ENCODE data around the gene PFN1.
"Not testable (repeated sequence)": the region's sequence is repeated elsewhere in the genome, so short reads cannot be mapped to it uniquely, and the experiment has no call there.

Gene PFN1

DNA sequence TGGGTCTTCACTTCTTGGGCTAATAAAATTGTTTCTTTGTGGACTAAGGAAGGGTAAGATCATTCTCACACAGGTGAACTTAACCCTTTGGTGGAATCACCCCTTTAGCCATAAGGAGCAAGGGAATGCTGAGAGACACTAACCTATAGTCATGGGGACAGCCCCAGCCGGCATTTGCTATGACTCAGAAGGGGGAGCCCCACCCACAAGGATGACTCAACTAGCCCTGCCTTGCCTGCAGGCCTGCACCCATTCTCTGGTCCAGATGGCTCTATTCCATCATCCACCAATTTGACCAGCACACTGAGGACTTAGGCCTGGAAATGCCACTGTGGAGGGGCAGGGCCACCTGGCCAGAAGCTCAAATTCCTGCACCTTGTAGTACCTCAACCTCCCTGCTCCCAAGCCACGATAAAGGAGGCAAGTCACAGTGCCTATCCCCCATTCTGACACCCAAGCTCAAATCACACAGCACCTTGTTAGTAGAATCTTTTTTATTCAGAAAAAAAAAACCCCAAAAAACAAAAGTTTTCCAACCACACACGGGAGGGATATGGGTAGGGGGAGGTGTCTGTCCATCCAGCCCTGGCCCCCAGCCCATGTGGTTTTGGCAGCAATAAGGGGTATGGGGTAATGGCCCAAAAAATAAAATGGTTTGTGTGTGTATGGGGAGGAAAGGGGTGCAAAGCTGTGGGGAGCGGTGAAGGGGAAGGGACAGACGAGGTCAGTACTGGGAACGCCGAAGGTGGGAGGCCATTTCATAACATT lies 3.0 kb downstream of the PFN1 start:
- peak; percentile 83 for DNase-seq

GRCh38 chr17:4944554-4945175 lies 3.7 kb downstream of the PFN1 start:
- DNase-seq: peak; percentile 45

DNA sequence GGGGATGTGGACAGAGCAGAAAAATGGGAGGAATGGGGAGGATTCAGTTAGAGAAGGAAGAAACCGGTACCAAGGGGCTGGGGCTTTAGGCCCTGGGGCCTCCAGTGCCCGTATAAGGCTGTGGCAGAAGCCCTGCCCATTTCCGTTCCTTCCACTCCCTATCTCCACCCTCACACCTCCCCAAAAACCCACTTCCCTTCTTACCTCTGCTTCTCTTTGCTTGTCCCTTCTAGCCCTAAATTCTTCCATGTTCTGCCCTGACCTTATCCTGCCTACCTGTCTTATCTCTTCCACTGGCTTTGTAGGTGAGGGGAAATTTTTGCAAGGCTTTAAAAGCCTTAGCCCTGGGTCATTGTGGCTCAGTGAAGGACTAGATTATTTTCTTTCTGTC lies 4.2 kb downstream of the PFN1 start:
- DNase-seq: peak; percentile 59

- no peak for DNase-seq
Observed at GRCh38 chr17:4942760-4943508, 5.4 kb downstream of the PFN1 start.

DNA sequence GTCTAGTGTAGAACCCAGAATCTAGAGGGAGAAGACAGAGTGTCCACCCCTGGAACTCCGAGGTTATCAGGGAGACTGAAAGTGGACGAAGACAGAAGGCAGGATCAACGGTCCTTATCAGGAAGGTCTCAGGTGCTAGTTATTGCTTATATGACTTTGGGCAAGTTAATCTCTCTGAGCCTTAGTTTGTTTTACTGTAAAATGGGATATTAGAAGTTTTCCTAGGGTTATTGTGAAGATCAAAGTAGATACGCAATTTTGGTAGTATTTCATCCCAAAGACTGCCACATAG lies 7.1 kb downstream of the PFN1 start:
- DNase-seq: no peak

GRCh38 chr17:4940555-4941318 lies 7.6 kb downstream of the PFN1 start:
- DNase-seq: peak; percentile 54

GRCh38 chr17:4939796-4940554 lies 8.4 kb downstream of the PFN1 start, which contains the start of the genes RNF167 and SLC25A11:
Gene RNF167 (plus strand): TSS chr17:4940268. CDS start chr17:4940910, 642 bp downstream.
Gene SLC25A11 (minus strand): TSS chr17:4940046. CDS start chr17:4939910, 136 bp downstream.
- DNase-seq: peak; percentile 93

DNA sequence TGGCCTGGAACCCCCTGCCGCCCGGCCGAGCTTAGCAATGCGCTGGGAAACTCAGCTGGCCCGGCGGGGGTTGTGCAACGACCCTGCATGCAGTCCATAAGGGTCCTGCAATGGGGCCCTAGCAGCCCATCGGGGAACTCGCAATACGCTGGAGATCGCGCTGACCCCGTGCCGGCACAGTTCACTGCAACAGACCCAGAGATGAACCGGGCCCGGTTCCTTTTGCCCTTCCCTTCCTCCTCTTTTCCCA lies 8.9 kb downstream of the PFN1 start:
- no peak for DNase-seq

DNA sequence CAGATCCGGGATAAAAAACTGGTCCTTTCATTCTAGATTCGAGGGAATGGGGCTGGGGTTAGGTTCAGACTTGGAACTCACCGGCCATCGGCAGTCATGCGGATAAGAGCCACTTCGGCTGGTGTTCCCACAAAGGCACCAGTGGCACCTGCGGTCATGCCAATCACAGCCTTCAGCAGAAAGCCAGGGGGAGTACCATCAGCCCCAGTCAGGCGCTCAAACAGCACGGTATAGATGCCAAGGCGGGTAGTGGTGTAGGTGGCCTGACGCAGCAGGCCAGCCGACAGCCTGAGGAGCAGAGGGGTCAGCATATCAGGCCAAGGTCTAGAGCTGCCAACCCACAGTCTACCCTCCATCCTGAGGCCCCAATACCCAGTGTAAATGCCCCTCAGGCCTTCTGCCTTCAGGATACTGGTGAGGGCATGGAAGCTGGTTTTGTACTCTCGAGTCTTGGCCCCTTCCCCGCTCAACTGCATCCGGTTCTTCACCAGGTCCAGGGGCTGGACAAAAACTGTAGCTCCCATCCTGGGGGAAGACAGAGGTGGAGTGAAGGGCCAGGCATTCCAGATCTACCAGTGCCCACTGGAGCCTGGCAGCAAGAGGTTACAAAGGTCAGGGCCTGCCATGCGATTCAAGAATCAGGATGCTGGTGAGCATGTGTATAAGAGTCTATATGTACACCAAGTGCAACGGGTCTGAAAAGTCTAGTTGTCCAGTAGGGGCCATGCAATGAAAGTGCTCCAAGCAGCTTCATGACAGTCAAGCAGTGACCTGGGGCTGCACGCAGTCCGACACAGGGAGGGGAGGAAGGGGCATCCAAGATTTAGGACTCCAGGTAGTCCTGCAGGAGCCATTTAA lies 9.4 kb downstream of the PFN1 start:
- no peak for DNase-seq

- no peak for DNase-seq
Observed at GRCh38 chr17:4938069-4938491, 10.2 kb downstream of the PFN1 start.

DNA sequence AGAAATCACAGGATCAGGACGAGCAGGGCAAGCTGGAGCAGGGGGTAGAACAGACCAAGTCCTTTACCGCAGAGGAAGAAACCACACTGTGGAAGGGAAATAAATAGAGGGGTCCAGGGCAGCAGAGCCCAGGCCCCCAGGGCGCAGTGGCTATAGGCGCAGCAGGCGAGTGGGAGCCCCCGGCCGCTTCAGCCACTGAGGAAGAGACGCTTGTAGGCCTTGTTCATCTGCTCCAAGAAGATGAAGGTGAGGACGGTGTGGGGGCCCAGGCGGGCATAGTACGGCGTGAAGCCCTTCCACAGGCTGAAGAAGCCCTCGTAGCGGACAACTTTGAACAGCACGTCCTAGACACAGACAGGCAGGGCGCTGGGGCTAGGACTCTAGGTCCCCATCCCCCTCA lies 10.8 kb downstream of the PFN1 start:
- no peak for DNase-seq

- DNase-seq: no peak
Observed at GRCh38 chr17:4936436-4936835, 11.9 kb downstream of the PFN1 start.

DNA sequence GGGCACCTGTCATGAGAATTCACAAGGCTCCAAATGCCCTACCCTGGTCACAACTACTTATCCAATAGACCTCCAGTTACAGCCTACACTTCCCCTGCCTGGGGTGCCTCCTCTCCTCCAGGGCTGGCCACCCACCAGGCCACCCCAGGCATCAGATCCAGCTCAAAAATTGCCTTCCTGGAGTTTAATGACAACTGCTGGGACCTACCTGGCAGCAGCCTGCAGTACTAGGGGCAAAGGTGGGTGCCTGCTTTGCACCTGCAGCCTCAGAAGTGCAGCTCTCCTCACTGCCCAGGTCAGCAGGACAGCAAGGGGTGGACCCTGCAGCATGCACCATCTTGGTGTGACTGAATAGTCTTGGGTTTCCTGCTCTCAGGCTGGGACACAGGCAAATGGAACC lies 12.7 kb downstream of the PFN1 start:
- DNase-seq: no peak

DNA sequence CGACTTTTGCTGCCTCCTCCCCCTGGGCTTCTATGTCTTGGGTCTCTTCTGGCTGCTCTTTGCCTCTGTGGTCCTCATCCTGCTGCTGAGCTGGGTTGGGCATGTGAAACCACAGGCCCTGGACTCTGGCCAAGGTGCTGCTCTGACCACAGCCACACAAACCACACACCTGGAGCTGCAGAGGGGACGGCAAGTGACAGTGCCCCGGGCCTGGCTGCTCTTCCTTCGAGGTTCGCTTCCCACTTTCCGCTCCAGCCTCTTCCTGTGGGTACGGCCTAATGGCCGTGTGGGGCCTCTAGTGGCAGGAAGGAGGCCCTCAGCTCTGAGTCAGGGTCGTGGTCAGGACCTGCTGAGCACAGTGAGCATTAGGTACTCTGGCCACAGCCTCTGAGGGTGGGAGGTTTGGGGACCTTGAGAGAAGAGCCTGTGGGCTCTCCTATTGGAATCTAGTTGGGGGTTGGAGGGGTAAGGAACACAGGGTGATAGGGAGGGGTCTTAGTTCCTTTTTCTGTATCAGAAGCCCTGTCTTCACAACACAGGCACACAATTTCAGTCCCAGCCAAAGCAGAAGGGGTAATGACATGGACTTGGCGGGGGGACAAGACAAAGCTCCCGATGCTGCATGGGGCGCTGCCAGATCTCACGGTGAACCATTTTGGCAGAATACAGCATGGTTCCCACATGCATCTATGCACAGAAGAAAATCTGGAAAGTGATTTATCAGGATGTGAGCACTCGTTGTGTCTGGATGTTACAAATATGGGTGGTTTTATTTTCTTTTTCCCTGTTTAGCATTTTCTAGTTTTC lies 14.0 kb downstream of the PFN1 start:
- DNase-seq: peak; percentile 46

DNA sequence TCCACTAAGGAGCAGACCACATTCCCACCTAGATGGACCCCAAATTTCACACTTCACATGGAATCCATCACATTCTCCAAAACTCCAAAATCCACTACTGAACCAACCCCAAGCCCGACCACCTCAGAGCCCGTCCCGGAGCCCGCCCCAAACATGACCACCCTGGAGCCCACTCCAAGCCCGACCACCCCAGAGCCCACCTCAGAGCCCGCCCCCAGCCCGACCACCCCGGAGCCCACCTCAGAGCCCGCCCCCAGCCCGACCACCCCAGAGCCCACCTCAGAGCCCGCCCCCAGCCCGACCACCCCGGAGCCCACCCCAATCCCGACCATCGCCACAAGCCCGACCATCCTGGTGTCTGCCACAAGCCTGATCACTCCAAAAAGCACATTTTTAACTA lies 14.7 kb downstream of the PFN1 start:
- DNase-seq: no peak

DNA sequence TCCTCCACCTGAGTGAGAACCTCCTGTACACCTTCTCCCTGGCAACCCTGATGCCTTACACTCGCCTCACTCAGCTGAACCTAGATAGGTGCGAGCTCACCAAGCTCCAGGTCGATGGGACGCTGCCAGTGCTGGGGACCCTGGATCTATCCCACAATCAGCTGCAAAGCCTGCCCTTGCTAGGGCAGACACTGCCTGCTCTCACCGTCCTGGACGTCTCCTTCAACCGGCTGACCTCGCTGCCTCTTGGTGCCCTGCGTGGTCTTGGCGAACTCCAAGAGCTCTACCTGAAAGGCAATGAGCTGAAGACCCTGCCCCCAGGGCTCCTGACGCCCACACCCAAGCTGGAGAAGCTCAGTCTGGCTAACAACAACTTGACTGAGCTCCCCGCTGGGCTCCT lies 15.6 kb downstream of the PFN1 start:
- DNase-seq: no peak

DNA sequence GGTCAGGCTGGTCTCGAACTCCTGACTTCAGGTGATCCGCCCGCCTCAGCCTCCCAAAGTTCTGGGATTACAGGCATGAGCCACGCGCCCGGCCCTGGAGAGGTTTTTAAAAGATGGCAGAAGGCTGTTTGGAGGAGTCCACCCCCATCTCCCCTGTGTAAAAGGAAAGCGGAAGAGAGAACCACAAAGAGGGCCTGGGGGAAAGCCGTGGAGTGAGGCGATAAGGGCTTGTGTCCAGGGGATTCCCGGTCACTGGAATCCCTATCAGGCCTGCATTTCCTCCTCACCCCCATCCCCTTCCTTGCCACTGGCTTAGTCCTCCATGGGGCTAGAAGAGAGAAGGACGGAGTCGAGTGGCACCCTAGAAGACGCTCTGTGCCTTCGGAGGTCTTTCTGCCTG lies 16.4 kb downstream of the PFN1 start, which contains the start of gene GP1BA:
Gene GP1BA, plus strand, starts transcription at position 315 of the 400 bp plus-strand sequence. CDS start 328 bp downstream, outside the sequence.
- no peak for DNase-seq

DNA sequence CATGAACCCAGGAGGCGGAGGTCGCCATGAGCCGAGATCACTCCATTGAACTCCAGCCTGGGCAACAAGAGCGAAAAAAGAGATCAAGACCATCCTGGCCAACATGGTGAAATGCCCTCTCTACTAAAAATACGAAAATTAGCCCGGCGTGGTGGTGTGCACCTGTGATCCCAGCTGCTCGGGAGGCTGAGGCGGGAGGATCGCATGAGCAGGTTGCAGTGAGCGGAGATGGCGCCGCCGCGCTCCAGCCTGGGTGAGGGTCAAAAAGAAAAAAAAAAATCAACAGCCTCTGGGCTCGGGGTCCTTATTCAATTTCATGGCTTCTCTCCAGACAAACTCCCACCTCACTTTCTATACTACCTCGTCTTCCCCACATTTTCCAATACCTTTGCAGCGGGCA lies 19.4 kb downstream of the PFN1 start:
- no peak for DNase-seq

- not testable (repeated sequence) for DNase-seq
Observed at GRCh38 chr17:4926577-4927335, 21.6 kb downstream of the PFN1 start.

DNA sequence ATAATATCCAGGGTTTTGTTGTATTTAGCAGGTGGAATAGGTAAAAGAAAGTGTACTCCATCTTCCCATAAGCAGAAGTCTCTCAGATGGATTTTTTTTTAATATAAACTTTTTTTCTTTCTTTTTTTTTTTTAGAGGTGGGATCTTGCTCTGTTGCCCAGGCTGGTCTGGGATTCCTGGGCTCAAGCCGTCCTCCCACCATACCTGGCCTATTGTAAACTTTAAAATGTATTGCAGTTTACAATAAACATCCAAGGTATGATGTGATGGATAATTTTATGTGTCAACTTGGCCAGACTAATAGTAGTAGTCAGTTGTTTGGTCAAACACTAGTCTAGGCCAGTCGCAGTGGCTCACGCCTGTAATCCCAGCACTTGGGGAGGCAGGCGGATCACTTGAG lies 27.0 kb downstream of the PFN1 start:
- DNase-seq: no peak
